ELF-1 (cell line): ENCODE results near the gene TUBA4A.
"Not testable (repeated sequence)": the region's sequence is repeated elsewhere in the genome, so short reads cannot be mapped to it uniquely, and the experiment has no call there.

ENCODE experiments used
- DNase-seq: peaks from one replicate; pipeline ENCODE4 v3.0.0-alpha.2; 2016; ENCODE audit warnings: low read depth, low spot score

TUBA4A gene

GRCh38 chr2:219268294-219268693, 14.6 kb upstream of the TUBA4A start:
- no peak for DNase-seq

DNA sequence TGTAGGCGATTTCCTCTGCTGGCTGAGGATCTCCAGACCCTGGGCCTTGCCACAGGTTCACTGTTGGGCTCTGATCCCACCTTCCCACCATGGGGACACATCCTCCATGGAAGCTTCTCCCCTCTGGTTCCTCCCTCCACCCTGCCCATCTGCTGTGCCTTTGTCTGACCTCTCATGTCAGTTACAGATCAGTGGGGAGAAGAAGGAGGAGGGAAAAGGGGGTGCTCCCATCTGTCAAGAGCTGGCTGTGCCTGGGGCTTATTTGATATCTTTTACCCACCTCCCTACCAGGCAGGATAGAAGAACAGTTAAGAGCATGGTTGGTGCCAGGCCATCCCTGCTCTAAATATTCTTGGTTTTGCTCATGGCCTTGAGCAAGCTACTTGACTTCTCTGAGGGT, 13.2 kb upstream of the TUBA4A start:
- no peak for DNase-seq

GRCh38 chr2:219266232-219266631, 12.5 kb upstream of the TUBA4A start:
- DNase-seq = no peak

DNA sequence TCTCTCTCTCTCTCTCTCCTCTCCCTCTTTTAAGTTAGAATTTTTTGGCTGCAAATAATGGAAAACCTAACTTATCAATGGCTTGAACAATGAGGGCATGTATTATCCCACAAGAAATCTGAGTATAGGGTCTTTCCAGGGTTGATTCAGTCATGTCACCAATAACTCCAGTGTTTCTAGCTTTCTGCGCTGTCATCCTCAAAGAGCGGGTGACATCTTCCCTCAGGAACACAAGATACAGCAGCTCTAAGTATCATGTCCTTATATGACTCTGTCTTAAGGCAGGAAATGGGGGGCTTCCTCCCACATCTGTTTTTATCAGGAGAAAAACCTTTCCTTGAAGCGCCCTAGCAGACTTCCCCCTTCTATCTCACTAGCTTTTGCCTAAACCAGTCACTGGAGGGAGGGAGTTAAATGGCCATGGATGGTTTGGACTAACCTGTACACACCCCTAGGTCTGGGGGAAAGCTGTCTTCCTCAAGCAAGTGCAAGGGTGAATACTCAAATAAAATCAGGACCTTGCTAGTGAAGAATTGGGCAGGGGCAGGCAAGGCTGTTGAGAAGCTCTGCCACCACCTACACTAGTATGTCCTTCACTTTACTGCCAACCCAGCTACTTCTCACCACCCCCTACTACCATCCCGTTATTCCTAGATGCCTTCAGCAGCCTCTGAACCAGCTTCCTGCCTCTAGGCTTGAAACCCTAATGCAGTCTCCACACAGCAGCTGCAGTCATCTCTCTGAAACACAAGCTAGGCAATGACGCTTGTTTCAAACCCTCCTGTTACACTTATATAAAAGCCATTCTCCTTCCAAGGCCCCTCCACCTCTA, 7.5 kb upstream of the TUBA4A start:
- DNase-seq = no peak

DNA sequence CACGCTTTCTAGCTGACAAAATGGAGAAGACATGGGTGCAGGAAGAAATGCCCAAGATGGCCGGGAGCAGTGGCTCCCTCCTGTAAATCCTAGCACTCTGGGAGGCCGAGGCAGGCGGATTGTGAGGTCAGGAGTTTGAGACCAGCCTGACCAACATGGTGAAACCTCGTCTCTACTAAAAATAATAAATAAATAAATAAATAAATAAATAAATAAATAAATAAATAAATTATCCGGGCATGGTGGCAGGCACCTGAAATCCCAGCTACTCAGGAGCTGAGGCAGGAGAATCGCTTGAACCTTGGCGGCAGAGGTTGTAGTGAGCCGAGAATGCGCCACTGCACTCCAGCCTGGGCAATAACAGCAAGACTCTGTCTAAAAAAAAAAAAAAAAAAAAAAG, 5.2 kb upstream of the TUBA4A start:
- not testable (repeated sequence) for DNase-seq

- DNase-seq = no peak
Observed at GRCh38 chr2:219254590-219255201, 978 bp upstream of the TUBA4A start.

DNA sequence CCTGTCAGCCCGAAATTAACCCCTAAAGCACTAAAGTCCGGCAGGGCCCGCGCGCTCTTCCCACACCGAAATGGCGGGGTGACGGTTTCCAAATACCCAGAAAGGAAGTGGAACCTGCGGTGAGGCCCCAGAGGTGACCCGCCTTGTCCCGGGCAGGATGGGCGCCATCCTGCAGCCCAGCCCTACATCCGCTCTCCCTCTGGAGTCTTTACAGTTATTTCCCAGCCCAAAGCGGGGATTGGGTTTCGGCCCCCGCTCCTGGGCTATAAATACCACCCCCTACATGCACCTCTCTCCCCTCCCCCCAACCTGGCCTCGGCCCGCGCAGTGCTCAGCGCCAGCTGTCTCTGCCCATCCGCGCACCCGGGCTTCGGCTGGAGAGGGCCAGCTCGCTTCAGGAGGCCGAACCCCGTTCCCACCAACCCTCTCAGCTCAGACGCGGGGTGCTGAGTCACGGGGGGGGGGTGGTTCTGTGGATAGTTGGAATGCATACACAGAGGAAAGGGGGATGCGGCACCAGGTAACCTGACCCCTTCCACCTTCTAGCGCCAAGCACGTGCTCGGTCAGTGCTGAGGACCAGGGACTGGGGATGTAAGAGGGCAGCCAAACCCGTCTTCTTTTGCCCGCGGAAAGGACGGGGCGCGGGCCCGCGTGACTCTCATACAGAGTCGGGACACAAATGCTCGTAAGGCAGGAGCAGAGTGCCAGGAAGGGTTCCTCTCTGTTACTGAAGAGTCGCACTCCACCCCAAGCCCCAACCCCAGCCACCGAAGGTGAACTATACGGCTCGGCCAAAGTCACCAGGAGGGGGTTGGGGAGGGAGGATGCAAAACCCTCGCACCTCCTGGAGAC, 592 bp downstream of the TUBA4A start, which contains the start of gene TUBA4B:
Gene TUBA4B (plus strand): TSS at position 344 of the 853 bp plus-strand sequence. CDS start 165 bp downstream, at position 509.
- peak; percentile 52 for DNase-seq

DNA sequence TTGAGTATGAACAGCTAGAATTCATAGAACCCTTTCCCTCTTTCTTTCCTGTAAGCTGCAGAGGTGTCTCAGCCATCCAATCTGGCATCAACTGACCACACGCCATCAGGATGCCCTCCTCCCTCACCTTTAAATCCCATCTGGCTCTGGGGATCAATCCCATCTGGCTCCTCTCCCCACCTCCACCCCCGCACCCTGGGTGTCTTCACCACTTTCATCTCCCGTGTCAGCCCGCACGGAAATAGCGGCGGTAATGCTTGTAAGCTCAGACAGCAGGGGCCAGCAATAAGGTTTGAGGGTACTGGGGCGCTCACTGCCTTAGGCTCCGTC, 1.2 kb downstream of the TUBA4A start:
- DNase-seq = no peak

- no peak for DNase-seq
Observed at GRCh38 chr2:219252084-219252483, 1.6 kb downstream of the TUBA4A start.

DNA sequence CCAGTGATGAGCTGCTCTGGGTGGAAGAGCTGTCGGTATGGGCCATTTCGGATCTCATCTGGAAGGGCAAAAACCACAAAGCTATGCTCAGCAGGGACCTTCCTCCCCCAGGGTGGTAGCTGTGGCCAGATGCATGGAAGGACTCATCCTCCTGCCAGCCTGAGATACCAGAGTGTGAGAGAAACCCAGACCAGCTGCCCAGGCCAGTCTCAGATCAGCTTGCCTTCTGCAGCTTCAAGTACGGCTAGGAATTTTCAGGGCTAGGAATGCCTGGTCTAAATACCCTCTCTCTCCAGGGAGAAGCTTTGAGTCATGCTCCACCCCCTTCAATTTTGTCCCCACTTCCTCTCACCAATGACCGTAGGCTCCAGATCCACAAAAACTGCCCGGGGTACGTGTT, 2.1 kb downstream of the TUBA4A start:
- DNase-seq = no peak

GRCh38 chr2:219250049-219250781, 3.5 kb downstream of the TUBA4A start:
- DNase-seq = no peak

- peak; percentile 36 for DNase-seq
Observed at GRCh38 chr2:219249203-219249980, 4.3 kb downstream of the TUBA4A start.

GRCh38 chr2:219248845-219249202, 4.9 kb downstream of the TUBA4A start:
- no peak for DNase-seq

DNA sequence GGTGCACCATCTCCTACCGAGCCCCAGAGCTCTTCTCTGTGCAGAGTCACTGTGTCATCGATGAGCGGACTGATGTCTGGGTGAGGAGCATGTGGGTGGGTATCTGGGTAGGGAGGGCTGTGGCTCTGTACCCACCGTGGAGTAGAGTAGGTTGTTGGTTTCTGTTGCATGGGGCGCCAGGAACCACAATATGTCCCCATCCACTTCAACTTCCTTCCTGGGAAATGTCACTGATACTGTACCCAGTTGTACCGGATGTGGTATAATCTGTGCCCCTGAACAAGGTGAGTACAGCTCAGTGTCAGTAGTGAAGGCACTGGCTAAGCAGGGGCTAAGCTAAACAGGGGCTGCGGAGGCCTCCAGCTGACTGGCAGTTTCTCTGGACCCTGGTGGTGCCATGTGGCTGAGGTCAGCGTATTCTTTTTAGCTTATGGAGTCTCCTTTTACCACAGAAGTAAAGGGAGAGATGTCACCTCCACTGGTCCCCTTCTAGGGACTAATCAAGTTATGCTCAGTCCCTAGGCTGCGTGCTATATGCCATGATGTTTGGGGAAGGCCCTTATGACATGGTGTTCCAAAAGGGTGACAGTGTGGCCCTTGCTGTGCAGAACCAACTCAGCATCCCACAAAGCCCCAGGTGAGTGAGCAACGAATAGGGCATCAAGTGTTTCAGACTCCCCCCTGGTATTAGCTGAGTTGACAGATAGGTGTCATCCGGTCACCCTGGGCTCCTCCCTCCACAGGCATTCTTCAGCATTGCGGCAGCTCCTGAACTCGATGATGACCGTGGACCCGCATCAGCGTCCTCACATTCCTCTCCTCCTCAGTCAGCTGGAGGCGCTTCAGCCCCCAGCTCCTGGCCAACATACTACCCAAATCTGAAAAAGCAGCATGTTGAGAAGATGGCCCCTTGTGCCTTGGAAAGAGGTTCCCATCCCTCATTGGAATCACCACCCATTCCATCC, 5.8 kb downstream of the TUBA4A start:
- DNase-seq = peak; percentile 17

DNA sequence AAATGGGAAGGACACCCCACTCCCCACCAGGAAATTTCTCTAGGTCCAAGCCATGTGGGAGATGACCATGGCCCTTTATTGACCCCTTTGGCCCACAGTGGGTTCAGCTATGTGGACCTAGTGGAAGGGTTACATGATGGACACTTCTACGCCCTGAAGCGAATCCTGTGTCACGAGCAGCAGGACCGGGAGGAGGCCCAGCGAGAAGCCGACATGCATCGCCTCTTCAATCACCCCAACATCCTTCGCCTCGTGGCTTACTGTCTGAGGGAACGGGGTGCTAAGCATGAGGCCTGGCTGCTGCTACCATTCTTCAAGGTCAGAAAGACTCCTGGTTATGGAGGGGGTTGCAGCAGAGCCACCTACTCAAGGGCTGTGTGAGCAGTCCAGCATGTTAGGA, 7.2 kb downstream of the TUBA4A start:
- DNase-seq = no peak

GRCh38 chr2:219245899-219246230, 7.9 kb downstream of the TUBA4A start:
- no peak for DNase-seq

GRCh38 chr2:219245148-219245898, 8.4 kb downstream of the TUBA4A start, which contains the start of the genes GLB1L and STK16:
TSS of gene GLB1L (minus strand) at chr2:219245444. CDS start at chr2:219243573, 1,871 bp downstream.
TSS of gene STK16 (plus strand) at chr2:219245479. CDS start at chr2:219246000, 521 bp downstream.
- peak; percentile 97 for DNase-seq

GRCh38 chr2:219244789-219245147, 8.9 kb downstream of the TUBA4A start:
- no peak for DNase-seq

- DNase-seq = peak; percentile 51
Observed at GRCh38 chr2:219243291-219243761, 10.4 kb downstream of the TUBA4A start.
